ENCODE data around the gene ARHGEF10L.

DNA sequence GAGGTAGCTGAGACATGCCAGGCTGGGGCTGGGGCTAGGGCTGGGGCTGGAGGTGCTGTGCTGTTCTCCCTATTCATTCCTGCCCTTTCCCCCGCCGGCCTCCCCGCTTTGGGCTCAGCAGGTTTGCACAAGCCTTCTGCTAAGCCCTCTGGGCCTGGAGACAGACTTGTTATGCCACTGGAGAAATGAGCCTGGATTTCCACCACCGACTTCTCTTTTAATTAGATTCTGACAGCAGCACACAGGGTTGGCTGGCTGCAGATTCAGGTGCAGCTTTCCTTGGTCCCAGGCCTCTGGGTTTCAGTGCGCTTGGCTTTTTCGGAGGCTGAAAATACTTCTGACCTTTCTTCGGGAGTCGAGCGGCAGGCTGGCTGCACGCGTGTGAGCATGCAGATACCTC, 144.1 kb downstream of the ARHGEF10L start:
- TF ChIP-seq, protein P1, sequence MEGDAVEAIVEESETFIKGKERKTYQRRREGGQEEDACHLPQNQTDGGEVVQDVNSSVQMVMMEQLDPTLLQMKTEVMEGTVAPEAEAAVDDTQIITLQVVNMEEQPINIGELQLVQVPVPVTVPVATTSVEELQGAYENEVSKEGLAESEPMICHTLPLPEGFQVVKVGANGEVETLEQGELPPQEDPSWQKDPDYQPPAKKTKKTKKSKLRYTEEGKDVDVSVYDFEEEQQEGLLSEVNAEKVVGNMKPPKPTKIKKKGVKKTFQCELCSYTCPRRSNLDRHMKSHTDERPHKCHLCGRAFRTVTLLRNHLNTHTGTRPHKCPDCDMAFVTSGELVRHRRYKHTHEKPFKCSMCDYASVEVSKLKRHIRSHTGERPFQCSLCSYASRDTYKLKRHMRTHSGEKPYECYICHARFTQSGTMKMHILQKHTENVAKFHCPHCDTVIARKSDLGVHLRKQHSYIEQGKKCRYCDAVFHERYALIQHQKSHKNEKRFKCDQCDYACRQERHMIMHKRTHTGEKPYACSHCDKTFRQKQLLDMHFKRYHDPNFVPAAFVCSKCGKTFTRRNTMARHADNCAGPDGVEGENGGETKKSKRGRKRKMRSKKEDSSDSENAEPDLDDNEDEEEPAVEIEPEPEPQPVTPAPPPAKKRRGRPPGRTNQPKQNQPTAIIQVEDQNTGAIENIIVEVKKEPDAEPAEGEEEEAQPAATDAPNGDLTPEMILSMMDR (IDR thresholded peaks at IDR 0.05; ENCODE audit: borderline replicate concordance, extremely low read depth, low read length, poor library complexity, severe bottlenecking) = no peak
- TF ChIP-seq EZH2 (IDR thresholded peaks at IDR 0.05; ENCODE audit: borderline replicate concordance, low read depth, low read length, severe bottlenecking) = no peak
